ENCODE results near the gene RTP1.
"Not testable (repeated sequence)": the region's sequence is repeated elsewhere in the genome, so short reads cannot be mapped to it uniquely, and the experiment has no call there.

The RTP1 gene

DNA sequence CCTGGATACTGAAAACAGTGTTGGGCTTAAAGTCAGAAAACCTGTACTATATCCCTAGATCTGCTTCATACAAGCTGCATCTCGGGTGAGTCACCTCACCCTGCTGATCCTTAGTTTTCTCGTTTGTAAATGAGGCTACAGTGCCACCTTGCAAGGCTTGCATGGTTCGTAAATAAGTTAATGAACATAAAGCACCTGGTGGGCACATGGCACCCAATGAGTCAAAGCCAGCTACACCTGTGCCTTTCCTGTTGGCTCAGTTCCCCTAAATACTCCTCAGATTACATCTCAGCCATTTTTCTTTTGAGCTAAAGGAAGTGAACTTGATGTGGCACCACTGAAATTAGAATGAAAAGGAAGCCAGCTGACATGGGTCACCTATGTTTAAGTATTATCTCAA lies 26.5 kb downstream of the RTP1 start:
- TF ChIP-seq, protein P1, sequence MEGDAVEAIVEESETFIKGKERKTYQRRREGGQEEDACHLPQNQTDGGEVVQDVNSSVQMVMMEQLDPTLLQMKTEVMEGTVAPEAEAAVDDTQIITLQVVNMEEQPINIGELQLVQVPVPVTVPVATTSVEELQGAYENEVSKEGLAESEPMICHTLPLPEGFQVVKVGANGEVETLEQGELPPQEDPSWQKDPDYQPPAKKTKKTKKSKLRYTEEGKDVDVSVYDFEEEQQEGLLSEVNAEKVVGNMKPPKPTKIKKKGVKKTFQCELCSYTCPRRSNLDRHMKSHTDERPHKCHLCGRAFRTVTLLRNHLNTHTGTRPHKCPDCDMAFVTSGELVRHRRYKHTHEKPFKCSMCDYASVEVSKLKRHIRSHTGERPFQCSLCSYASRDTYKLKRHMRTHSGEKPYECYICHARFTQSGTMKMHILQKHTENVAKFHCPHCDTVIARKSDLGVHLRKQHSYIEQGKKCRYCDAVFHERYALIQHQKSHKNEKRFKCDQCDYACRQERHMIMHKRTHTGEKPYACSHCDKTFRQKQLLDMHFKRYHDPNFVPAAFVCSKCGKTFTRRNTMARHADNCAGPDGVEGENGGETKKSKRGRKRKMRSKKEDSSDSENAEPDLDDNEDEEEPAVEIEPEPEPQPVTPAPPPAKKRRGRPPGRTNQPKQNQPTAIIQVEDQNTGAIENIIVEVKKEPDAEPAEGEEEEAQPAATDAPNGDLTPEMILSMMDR (IDR thresholded peaks at IDR 0.05; ENCODE audit: extremely low read depth, missing control alignments) = no peak
- no peak for DNase-seq (ENCODE audit: low spot score)

DNA sequence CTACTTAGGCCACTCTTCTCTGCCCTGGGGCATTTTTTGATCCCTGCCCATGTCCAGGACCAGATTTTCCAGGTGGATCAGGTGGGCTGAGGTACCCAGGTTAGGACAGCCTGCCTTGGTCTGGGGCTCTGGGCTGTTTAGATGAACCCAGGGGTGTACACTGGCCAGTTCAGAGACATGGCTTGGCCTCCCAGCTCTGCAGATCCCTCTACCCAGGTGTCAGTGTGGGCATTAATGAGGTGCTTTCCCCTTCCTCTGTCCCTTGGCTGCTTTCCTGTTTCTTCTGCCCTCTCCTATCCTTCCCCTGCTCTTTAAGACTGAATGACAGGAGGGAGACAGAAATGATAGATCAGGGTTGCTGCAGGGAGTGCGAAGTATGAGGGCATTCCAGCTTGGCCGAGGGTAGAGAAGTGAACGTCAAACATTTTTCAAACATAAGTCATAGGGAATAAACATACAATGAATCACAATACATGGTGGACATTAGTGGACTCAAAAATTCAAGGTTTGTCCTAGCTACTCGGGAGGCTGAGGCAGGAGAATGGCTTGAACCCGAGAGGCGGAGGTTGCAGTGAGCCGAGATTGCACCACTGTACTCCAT lies 30.5 kb downstream of the RTP1 start:
- TF ChIP-seq, protein P1 (IDR thresholded peaks at IDR 0.05; ENCODE audit: extremely low read depth, missing control alignments) = no peak
- no peak for DNase-seq (ENCODE audit: low spot score)

DNA sequence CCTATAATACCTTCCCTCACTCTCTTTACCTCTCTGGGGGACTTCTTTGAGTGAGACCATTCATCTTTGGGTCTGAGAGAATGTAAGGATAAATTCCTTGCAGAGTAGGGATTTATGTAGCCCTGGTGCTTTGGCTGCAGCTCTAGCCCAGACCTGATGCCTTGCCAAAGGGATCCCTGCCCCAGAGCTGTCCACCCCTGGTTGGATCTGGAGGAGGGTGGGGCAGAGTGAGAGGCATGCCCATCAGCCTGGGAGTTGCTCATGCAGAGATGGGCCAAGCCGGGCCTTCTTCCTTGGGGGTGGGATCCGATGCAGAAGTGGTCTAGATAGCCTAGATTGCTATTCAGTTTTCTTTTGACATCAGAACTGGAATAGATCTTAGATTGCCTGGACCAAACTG lies 31.5 kb downstream of the RTP1 start:
- TF ChIP-seq, protein P1 (IDR thresholded peaks at IDR 0.05; ENCODE audit: extremely low read depth, missing control alignments) = no peak
- no peak for DNase-seq (ENCODE audit: low spot score)

GRCh38 chr3:187230011-187230410 lies 32.7 kb downstream of the RTP1 start:
- TF ChIP-seq, protein P1 (IDR thresholded peaks at IDR 0.05; ENCODE audit: extremely low read depth, missing control alignments) = no peak
- DNase-seq (ENCODE audit: low spot score) = no peak

DNA sequence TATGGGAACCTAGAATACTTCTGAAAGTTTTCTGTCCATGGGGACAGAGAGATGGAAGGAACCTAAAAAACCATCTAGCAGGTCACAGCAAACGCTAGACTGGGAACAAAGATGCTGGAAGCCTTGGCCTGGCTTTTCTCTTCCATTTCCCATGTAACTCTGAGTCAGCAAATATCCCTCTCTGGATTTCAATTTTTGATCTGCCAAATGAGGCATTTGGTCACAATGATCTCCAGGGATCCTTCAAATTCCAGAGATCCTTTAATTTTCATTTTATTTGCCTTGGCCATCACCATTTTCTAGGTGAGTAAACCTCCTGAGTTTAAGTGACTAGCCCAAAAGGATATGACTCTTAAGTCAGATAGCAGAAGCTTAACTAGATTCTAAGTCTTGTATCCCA lies 39.7 kb downstream of the RTP1 start:
- TF ChIP-seq, protein P1 (IDR thresholded peaks at IDR 0.05; ENCODE audit: extremely low read depth, missing control alignments) = no peak
- DNase-seq (ENCODE audit: low spot score) = no peak

DNA sequence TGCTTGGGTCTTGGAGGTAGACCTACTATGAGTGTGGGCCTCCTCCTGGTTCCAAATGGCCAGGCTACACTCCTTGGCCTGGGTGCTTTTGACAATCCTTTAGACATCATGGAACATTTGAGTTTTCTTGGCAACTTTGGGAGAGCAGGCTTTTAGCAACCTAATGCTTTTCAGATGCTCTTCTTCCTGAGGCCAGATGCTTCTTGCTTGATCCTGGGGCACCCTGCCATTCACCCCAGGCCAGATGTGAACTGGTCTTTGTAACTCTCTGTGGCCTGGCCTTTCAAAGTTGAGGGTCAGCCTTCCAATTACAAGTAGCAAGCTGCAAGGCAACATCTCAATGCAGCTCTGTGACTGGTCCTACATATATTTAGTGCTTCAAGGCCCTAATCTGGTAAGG lies 40.5 kb downstream of the RTP1 start:
- no peak for DNase-seq (ENCODE audit: low spot score)
- TF ChIP-seq, protein P1 (IDR thresholded peaks at IDR 0.05; ENCODE audit: extremely low read depth, missing control alignments) = no peak

DNA sequence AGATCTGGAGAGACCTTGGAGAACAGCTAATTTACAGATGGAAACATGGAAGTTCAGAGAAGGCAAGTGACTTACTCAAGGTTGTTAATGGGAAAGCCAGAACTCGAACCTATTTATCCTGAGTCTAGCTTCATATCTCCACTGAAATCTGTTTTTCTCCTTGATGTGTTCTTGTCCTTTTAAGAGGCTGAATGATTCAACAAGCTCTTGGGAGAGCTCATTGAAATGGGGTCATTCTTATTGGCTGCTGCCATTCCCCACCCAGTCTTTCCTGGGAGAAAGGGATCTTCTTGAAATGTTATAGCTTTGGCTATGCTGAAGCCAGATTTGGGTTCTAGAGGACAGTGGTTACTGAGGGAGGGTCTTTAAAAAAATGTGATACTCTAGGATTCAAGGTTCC lies 41.0 kb downstream of the RTP1 start:
- DNase-seq (ENCODE audit: low spot score) = no peak
- TF ChIP-seq, protein P1 (IDR thresholded peaks at IDR 0.05; ENCODE audit: extremely low read depth, missing control alignments) = no peak

GRCh38 chr3:187238835-187239234 lies 41.5 kb downstream of the RTP1 start:
- DNase-seq (ENCODE audit: low spot score) = not testable (repeated sequence)
